Osteoblast (primary cell): ENCODE data around the gene UMPS. TPM values are rescaled to one million over a fixed set of nuclear protein-coding genes. Genes with fewer than 3 reads are reported as not detected.
"Not testable (repeated sequence)": the region's sequence is repeated elsewhere in the genome, so short reads cannot be mapped to it uniquely, and the experiment has no call there.

Source experiments
- DNase-seq: peaks from one replicate; pipeline ENCODE4 v3.0.0; 2011; ENCODE audit warnings: low spot score, mixed read lengths; ENCODE audit not compliant: insufficient read length; ENCODE audit errors: missing footprints
- H2AFZ ChIP-seq: 2 replicates; pipeline ENCODE4 v1.6.0; 2011; ENCODE audit warnings: mild to moderate bottlenecking, low read length
- H3K27ac ChIP-seq: 2 replicates; pipeline ENCODE4 v1.5.1; 2011; ENCODE audit warnings: mild to moderate bottlenecking, low read depth, low read length, moderate library complexity
- H3K27me3 ChIP-seq: 2 replicates; pipeline ENCODE4 v1.6.0; 2012; ENCODE audit warnings: mild to moderate bottlenecking, control low read depth, inconsistent platforms, low read length, moderate library complexity; ENCODE audit not compliant: insufficient read depth
- H3K36me3 ChIP-seq: 2 replicates; pipeline ENCODE4 v1.5.1; 2011; ENCODE audit warnings: mild to moderate bottlenecking, low read length, control low read depth, moderate library complexity; ENCODE audit not compliant: insufficient read depth
- H3K4me1 ChIP-seq: 2 replicates; pipeline ENCODE4 v1.5.1; 2011; ENCODE audit warnings: mild to moderate bottlenecking, low read length, control low read depth, moderate library complexity; ENCODE audit not compliant: insufficient read depth
- H3K4me2 ChIP-seq: 2 replicates; pipeline ENCODE4 v1.6.0; 2011; ENCODE audit warnings: mild to moderate bottlenecking, low read length; ENCODE audit not compliant: insufficient read depth
- H3K4me3 ChIP-seq: fragments of 200-600 bp; sonication (generic); 3 replicates; pipeline ENCODE4 v1.5.1; 2012; ENCODE audit warnings: mild to moderate bottlenecking, low read length, inconsistent platforms; ENCODE audit not compliant: insufficient read depth
- H3K79me2 ChIP-seq: 2 replicates; pipeline ENCODE4 v1.6.0; 2012; ENCODE audit warnings: mild to moderate bottlenecking, low read length, control low read depth, inconsistent platforms; ENCODE audit not compliant: insufficient read depth
- H3K9me3 ChIP-seq: 2 replicates; pipeline ENCODE4 v1.5.1; 2011; ENCODE audit warnings: low read depth, low read length, control low read depth
- H4K20me1 ChIP-seq: 2 replicates; pipeline ENCODE4 v1.6.0; 2012; ENCODE audit warnings: mild to moderate bottlenecking, low read length, control low read depth; ENCODE audit not compliant: insufficient read depth
- total RNA-seq: library from RNA; depleted of rRNA; stranded (reverse); fragments of >200 nt; gene quantifications from 2 replicates; pipeline ENCODE4 v1.2.3, GENCODE V29; 2012
- TF ChIP-seq, protein P1 (sequence below): IDR thresholded peaks from 2 replicates; pipeline ENCODE4 v1.5.1; 2011; ENCODE audit warnings: mild to moderate bottlenecking, low read depth, low read length, moderate library complexity; ENCODE audit errors: extremely low read depth

UMPS gene
- total RNA-seq, 1 donor = 19.5 TPM

DNA sequence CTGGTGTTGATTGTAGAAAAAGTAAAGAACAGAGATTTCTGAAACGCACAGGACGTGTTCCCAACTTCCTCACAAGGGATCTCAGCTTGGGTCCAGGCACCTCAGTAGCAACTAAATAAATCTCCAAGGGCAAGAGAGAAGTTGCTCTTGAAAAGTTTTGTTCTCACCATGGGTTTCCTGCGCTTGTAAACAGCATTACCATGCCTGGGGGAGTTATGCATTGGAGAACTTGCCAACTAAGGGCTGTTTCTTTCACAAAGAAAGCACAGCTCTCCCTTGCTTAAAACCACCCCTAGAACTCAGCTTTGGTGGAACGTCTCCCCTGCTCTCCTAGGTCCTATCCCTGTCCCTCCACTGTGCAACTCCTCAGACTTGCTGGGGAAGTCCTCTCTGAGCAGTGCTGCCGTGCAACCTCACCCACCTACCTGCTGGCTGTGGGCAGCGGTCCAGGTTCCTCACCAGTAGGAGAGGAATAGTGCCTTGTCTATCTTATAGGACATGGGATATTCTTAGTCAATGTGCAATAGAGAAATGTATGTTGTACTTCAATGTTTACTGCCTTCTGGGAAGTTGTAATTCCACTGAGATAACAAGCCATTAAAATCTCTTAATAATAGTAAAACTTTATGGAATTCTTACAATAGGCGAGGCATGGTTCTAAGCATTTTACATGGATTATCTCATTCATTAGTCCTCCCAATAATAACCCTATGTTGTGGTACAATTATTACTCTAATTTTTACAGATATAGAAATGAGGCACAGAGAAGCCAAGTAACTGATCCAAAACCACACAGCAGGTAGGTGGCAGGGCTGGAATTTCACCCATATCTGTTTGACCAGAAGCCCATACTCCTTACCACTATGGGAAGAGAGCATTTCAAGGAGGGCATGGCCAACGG, 51.5 kb downstream of the UMPS start:
- Histone ChIP-seq H3K9me3 (no peaks in the 10 kb centered on the region), H3K4me2 (peak overlapping the region; percentile 66), H3K4me3 (no peak overlapping the region), H2AFZ (no peak overlapping the region), H3K27ac (peak overlapping the region; percentile 89), H3K36me3 (peaks cover 14% of the 10 kb centered on the region), H3K27me3 (no peaks in the 10 kb centered on the region), H4K20me1 (no peaks in the 10 kb centered on the region), H3K79me2 (peaks cover 73% of the 10 kb centered on the region), H3K4me1 (peaks cover 43% of the 10 kb centered on the region)
- DNase-seq = no peak
- TF ChIP-seq, protein P1, sequence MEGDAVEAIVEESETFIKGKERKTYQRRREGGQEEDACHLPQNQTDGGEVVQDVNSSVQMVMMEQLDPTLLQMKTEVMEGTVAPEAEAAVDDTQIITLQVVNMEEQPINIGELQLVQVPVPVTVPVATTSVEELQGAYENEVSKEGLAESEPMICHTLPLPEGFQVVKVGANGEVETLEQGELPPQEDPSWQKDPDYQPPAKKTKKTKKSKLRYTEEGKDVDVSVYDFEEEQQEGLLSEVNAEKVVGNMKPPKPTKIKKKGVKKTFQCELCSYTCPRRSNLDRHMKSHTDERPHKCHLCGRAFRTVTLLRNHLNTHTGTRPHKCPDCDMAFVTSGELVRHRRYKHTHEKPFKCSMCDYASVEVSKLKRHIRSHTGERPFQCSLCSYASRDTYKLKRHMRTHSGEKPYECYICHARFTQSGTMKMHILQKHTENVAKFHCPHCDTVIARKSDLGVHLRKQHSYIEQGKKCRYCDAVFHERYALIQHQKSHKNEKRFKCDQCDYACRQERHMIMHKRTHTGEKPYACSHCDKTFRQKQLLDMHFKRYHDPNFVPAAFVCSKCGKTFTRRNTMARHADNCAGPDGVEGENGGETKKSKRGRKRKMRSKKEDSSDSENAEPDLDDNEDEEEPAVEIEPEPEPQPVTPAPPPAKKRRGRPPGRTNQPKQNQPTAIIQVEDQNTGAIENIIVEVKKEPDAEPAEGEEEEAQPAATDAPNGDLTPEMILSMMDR = no peak

DNA sequence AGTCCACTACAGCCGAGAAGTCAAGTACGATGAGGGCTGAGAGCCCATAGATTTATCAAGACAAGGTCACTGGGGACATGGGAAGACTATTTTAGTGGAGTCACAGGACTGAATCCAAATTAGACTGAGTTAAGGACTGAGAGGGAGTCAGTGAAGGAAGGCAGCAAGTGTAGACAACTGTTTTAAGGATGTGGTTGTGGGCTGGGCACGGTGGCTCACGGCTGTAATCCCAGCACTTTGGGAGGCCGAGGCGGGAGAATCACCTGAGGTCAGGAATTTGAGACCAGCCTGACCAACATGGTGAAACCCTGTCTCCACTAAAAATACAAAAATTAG, 52.1 kb downstream of the UMPS start:
- not testable (repeated sequence) for H3K27me3 ChIP-seq, DNase-seq, H3K9me3 ChIP-seq, H2AFZ ChIP-seq, H3K4me2 ChIP-seq, H3K4me3 ChIP-seq, H4K20me1 ChIP-seq, H3K27ac ChIP-seq
- H3K36me3 ChIP-seq = peaks cover 12% of the 10 kb centered on the region
- H3K79me2 ChIP-seq = peaks cover 73% of the 10 kb centered on the region
- peaks cover 50% of the 10 kb centered on the region for H3K4me1 ChIP-seq

GRCh38 chr3:124783696-124784095, 53.4 kb downstream of the UMPS start:
- Histone ChIP-seq H3K4me1 (peaks cover 54% of the 10 kb centered on the region), H3K36me3 (no peaks in the 10 kb centered on the region), H3K4me2 (no peak overlapping the region), H2AFZ (no peak overlapping the region), H3K9me3 (no peaks in the 10 kb centered on the region), H4K20me1 (no peaks in the 10 kb centered on the region), H3K27me3 (no peaks in the 10 kb centered on the region), H3K27ac (peak overlapping the region; percentile 42), H3K79me2 (peaks cover 72% of the 10 kb centered on the region), H3K4me3 (no peak overlapping the region)
- TF ChIP-seq, protein P1 = no peak
- peak; percentile 83 for DNase-seq

DNA sequence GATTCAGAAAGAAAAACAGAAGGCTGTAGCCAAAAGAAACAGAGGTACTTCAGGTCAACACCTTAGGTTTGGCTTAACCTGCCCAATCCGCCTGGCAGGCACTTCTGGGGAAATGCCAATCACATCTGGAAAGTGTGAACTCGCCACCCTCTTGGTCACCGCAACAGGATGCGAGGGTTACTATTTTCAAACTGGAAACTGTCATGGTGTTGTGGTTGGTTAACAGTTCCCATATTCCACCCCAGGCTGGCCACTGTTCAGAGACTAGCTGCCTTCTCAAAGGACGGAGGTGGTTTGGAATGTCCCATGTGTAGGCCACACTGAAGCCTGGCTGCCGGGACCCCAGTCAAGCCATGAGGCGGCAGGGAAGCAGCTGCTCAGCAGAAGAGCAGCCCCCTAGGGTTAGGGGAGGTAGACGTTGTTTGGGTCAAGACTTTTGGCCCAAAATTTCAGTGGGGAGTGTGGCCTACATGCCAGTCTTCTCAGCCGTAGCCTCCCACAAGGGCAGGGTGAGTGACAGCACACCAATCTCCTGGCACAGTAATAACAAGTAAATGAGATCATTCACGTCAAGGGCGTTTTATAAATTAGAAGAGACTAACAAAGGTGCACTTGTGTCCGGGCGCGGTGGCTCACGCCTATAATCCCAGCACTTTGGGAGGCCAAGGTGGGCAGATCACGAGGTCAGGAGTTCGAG, 54.6 kb downstream of the UMPS start:
- Histone ChIP-seq H3K27me3 (no peaks in the 10 kb centered on the region), H3K27ac (peak overlapping the region; percentile 42), H4K20me1 (no peaks in the 10 kb centered on the region), H3K36me3 (no peaks in the 10 kb centered on the region), H3K79me2 (peaks cover 67% of the 10 kb centered on the region), H2AFZ (no peak overlapping the region), H3K9me3 (no peaks in the 10 kb centered on the region), H3K4me2 (no peak overlapping the region), H3K4me3 (no peak overlapping the region), H3K4me1 (peaks cover 49% of the 10 kb centered on the region)
- DNase-seq = no peak
- TF ChIP-seq, protein P1 = no peak
